HFFc6 (cell line): ENCODE data around the gene MAD1L1. TPM values are rescaled to one million over a fixed set of nuclear protein-coding genes. Genes with fewer than 3 reads are reported as not detected.
A peak's percentile ranks its signal among the peaks of the same experiment; 100 is the strongest.
"Not testable (repeated sequence)": the region's sequence is repeated elsewhere in the genome, so short reads cannot be mapped to it uniquely, and the experiment has no call there.

ENCODE experiments used
- DNase-seq: peaks from one replicate; pipeline ENCODE4 v3.0.0-alpha.2; 2018
- H3K27ac Mint-ChIP-seq: 2 replicates; pipeline ENCODE4 v1.8.0; 2020; ENCODE audit warnings: mild to moderate bottlenecking, mixed read lengths
- H3K27me3 Mint-ChIP-seq: 2 replicates; pipeline ENCODE4 v1.8.0; 2021; ENCODE audit warnings: mild to moderate bottlenecking, moderate library complexity, mixed read lengths; ENCODE audit not compliant: insufficient read depth
- H3K36me3 Mint-ChIP-seq: 2 replicates; pipeline ENCODE4 v1.8.0; 2021; ENCODE audit warnings: low read depth, mixed read lengths
- H3K4me1 Mint-ChIP-seq: 2 replicates; pipeline ENCODE4 v1.8.0; 2020; ENCODE audit warnings: low read depth, mixed read lengths
- H3K4me3 Mint-ChIP-seq: 2 replicates; pipeline ENCODE4 v1.8.0; 2020; ENCODE audit warnings: mild to moderate bottlenecking, moderate library complexity, mixed read lengths
- H3K9me3 Mint-ChIP-seq: 2 replicates; pipeline ENCODE4 v1.8.0; 2020; ENCODE audit warnings: mild to moderate bottlenecking, mixed read lengths
- total RNA-seq, 6 experiments: library from RNA; stranded (reverse); fragmentation: NEBNext Ultra II Directional; extraction: Animal tissue kit (Norgen Biotek cat#: 25700); gene quantifications; 2 replicates in 1 of 6; 3 replicates in 5 of 6; pipeline ENCODE4 v1.2.3, GENCODE V29; 2021
- TF ChIP-seq, protein P1 (sequence below): fragments of 200-600 bp; sonication (generic); IDR thresholded peaks from 2 replicates; pipeline ENCODE4 v1.5.0; 2021; ENCODE audit warnings: antibody characterized with exemption, mild to moderate bottlenecking

MAD1L1 gene
- total RNA-seq, 6 experiments from 2014 or later, result 34.6 to 44.8 (median 40.2) TPM

DNA sequence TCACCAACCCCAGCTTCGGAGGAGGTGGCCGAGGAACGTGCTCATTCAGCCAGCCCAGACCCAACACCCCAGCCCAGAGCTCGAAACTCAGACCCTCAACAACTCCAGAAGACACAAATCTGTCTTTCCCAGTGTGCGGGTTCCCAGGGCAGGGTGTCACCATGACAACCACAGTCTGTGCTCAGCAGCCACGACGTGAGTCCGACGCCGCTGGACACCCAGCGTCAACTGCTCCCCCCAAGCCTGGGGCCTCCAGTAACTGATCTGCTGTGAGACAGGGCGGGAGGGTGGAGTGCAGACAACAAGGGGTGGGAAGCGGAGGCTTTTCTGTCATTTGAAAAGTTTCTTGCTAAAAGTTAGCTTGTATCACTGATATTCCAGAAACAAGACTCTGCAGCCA, 167.2 kb downstream of the MAD1L1 start:
- no peaks in the 10 kb centered on the region; the same call in 1 of the 2 replicates for H3K27me3 Mint-ChIP-seq
- no peak for DNase-seq
- TF ChIP-seq, protein P1, sequence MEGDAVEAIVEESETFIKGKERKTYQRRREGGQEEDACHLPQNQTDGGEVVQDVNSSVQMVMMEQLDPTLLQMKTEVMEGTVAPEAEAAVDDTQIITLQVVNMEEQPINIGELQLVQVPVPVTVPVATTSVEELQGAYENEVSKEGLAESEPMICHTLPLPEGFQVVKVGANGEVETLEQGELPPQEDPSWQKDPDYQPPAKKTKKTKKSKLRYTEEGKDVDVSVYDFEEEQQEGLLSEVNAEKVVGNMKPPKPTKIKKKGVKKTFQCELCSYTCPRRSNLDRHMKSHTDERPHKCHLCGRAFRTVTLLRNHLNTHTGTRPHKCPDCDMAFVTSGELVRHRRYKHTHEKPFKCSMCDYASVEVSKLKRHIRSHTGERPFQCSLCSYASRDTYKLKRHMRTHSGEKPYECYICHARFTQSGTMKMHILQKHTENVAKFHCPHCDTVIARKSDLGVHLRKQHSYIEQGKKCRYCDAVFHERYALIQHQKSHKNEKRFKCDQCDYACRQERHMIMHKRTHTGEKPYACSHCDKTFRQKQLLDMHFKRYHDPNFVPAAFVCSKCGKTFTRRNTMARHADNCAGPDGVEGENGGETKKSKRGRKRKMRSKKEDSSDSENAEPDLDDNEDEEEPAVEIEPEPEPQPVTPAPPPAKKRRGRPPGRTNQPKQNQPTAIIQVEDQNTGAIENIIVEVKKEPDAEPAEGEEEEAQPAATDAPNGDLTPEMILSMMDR, result no peak
- no peak overlapping the region for H3K27ac Mint-ChIP-seq
- H3K36me3 Mint-ChIP-seq, result peaks cover 9% of the 10 kb centered on the region
- H3K4me1 Mint-ChIP-seq, result no peaks in the 10 kb centered on the region
- peaks cover 4% of the 10 kb centered on the region; the same call in 1 of the 2 replicates for H3K9me3 Mint-ChIP-seq
- H3K4me3 Mint-ChIP-seq, result no peak overlapping the region

DNA sequence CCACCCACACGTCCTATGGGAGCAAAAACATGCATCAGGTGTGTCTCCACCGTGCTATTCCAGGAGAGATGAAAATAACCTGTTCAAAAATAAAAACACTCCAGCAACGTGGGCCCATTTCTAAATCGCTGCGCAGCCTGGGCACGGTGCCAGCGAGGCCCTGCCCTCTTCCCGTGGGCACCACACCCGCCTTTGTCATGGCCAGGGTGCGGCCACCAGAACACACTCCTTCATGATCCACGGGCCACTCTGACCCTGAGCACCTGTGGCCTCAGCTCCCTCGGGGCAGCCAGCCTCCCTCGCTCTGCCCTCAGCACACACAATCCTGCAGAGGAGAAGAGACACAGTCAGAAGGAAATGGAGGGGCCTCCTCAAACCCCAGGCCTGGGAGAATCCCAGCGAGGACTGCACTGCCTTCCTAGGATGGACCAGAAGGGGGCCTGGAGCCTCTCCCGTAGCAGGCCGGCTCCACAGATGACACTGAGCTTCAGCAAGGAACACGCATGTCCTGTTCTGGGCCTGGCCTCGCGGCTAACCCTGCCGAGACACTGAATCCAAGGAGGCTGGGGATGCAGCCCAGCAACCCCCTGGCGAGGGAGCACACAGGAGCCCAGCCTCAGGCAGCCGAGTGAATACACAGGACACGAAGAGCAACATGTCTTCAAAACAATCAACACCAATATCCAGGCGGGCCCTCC, 169.0 kb downstream of the MAD1L1 start:
- peaks cover 5% of the 10 kb centered on the region; the same call in 1 of the 2 replicates for H3K27me3 Mint-ChIP-seq
- no peak overlapping the region for H3K4me3 Mint-ChIP-seq
- H3K27ac Mint-ChIP-seq, result no peak overlapping the region
- peaks cover 19% of the 10 kb centered on the region for H3K9me3 Mint-ChIP-seq
- no peaks in the 10 kb centered on the region for H3K4me1 Mint-ChIP-seq
- peaks cover 20% of the 10 kb centered on the region for H3K36me3 Mint-ChIP-seq
- TF ChIP-seq, protein P1, result peak; percentile 49
- no peak for DNase-seq

DNA sequence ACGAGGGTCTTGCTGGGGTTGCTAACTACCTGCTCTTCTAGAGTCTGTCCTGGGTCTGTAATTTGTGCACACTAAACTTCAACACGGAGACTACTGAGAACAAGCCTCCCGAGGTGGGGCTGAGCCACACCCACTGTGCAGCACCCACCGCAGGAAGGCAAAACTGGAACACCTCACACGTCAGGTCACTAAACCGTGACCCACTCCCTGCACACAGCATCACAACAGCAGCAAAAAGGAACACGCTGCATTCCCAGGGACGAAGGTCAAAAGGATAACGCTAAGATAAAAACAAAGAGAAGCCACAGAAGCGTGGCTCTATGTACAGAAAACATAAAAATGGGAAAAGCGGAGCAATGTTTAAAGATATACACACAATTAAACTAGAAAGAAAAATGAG, 170.1 kb downstream of the MAD1L1 start:
- Mint-ChIP-seq H3K9me3 (peaks cover 19% of the 10 kb centered on the region), H3K27me3 (peaks cover 5% of the 10 kb centered on the region; the same call in 1 of the 2 replicates), H3K27ac (no peak overlapping the region), H3K4me3 (no peak overlapping the region), H3K4me1 (no peaks in the 10 kb centered on the region), H3K36me3 (peaks cover 20% of the 10 kb centered on the region)
- TF ChIP-seq, protein P1, result no peak
- DNase-seq, result no peak

DNA sequence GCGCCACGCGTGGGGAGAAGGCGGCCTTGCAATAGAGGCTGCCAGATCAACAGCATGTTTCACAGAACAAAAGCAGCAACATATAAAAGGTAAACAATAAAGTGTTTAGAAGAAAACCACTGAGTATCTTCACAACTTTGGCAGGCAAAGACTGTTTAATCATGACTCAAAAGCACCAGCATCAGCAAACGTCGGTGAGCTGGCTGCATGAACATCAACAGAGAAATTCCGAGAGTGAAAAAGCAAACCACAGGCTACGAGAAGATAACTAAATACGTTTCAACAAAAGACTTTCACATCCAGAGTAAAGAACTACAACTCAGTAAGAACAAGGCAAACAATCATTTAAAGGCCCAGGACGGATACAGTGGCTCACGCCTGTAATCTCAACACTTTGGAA, 172.0 kb downstream of the MAD1L1 start:
- no peaks in the 10 kb centered on the region for H3K4me1 Mint-ChIP-seq
- TF ChIP-seq, protein P1, result no peak
- no peak overlapping the region for H3K4me3 Mint-ChIP-seq
- DNase-seq, result no peak
- peaks cover 5% of the 10 kb centered on the region; the same call in 1 of the 2 replicates for H3K27me3 Mint-ChIP-seq
- peaks cover 19% of the 10 kb centered on the region for H3K9me3 Mint-ChIP-seq
- no peak overlapping the region for H3K27ac Mint-ChIP-seq
- H3K36me3 Mint-ChIP-seq, result peaks cover 20% of the 10 kb centered on the region

DNA sequence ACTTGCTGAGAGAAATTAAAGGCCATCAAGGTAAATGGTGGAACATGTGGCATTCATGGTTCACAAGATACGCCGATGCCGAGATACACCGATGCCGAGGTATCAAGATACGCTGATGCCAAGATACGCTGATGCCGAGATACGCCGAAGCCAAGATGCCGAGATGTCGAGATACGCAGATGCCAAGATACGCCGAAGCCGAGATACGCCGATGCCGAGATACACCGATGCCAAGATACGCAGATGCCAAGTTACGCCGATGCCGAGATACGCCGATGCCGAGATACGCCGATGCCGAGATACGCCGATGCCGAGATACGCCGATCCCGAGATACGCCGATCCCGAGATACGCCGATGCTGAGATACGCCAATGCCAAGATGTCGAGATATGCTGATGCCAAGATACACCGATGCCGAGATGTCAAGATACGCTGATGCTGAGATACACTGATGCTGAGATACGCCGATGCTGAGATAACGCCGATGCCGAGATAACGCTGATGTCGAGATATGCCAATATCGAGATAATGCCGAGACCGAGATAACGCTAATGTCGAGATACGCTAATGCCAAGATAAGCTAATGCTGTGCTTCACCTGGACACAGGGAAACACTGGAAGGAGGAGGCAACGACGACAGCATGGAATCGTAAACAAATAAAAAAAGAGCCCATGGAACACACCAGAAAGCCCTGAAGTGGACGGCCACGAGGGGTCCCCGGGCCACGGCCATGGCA, 172.6 kb downstream of the MAD1L1 start:
- DNase-seq, result no peak
- Mint-ChIP-seq H3K27ac (no peak overlapping the region), H3K4me3 (no peak overlapping the region), H3K36me3 (peaks cover 20% of the 10 kb centered on the region), H3K4me1 (no peaks in the 10 kb centered on the region), H3K9me3 (peaks cover 19% of the 10 kb centered on the region), H3K27me3 (peaks cover 5% of the 10 kb centered on the region; the same call in 1 of the 2 replicates)
- TF ChIP-seq, protein P1, result no peak

DNA sequence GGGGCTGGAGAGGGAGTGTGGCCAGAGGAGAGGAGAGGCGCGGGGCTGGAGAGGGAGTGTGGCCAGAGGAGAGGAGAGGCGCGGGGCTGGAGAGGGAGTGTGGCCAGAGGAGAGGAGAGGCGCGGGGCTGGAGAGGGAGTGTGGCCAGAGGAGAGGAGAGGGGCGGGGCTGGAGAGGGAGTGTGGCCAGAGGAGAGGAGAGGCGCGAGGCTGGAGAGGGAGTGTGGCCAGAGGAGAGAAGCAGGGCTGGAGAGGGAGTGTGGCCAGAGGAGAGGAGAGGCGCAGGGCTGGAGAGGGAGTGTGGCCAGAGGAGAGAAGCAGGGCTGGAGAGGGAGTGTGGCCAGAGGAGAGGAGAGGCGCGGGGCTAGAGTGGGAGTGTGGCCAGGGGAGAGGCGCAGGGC, 174.5 kb downstream of the MAD1L1 start:
- H3K9me3 Mint-ChIP-seq, result peaks cover 19% of the 10 kb centered on the region
- not testable (repeated sequence) for H3K27me3 Mint-ChIP-seq, H3K4me1 Mint-ChIP-seq, DNase-seq, H3K4me3 Mint-ChIP-seq, H3K27ac Mint-ChIP-seq
- H3K36me3 Mint-ChIP-seq, result peaks cover 20% of the 10 kb centered on the region
